IPS-15b (cell line): ENCODE data around the gene ASIC4.

Experiments
- H3K27me3 ChIP-seq: one replicate; pipeline ENCODE4 v1.6.1; 2013; ENCODE audit warnings: low read length; ENCODE audit not compliant: control insufficient read depth, insufficient read depth
- H3K36me3 ChIP-seq: one replicate; pipeline ENCODE4 v1.6.1; 2013; ENCODE audit warnings: low read length; ENCODE audit not compliant: control insufficient read depth, insufficient read depth
- H3K4me1 ChIP-seq: one replicate; pipeline ENCODE4 v1.6.1; 2013; ENCODE audit warnings: mild to moderate bottlenecking, low read length; ENCODE audit not compliant: control insufficient read depth, insufficient read depth
- H3K4me3 ChIP-seq: one replicate; pipeline ENCODE4 v1.5.1; 2013; ENCODE audit warnings: low read depth, low read length
- H3K9ac ChIP-seq: one replicate; pipeline ENCODE4 v1.6.1; 2013; ENCODE audit warnings: low read depth, mild to moderate bottlenecking, low read length
- H3K9me3 ChIP-seq: one replicate; pipeline ENCODE4 v1.6.1; 2013; ENCODE audit warnings: mild to moderate bottlenecking, low read length; ENCODE audit not compliant: control insufficient read depth, insufficient read depth

Gene ASIC4

DNA sequence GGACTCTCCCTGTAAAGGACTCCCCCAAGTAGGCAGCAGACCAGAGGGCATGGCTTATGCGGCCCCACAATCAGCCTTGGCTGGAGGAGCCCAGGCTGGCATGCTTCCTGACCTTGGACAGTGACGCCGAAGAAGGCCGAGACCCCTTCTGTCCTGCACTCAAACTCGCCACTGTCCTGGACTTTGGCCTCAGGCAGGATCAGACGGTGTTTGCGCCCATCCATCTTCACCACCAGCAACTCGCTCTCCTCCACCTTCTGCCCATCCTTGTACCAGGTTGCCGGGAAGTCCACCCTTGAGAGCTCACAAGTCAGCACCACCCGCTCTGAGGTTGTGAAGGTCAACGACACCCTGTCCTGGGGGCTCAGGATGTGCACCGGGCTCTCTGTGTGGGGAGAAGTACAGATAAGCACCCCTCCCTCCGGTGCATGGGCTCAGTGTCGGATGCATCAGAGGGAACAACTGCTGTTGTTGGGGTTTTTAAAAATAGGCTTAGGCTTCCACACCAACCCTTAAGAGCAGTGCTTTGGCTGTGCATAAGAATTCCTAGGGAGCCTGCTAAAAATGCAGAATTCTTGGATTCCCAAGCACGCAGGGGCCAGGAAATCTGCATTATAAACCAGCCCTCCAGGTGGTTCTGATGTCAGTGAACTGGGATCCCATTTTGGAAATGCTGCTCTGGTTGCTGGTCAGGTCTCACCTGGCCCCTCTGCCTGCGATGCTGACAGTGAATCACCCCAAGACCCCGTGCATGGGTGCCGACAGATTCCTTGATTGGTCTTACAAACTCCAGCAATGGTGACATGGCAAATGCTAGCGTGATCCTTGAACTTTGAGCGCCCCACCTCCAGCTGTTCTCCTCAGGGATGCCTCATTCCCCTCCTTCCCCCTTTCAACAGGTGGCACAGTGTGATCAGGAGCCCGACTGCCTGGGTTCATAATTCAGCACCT lies 51.1 kb downstream of the ASIC4 start:
- Histone ChIP-seq H3K36me3 (peaks cover 11% of the 10 kb centered on the region), H3K4me1 (peaks cover 20% of the 10 kb centered on the region), H3K4me3 (peak overlapping the region; percentile 14), H3K27me3 (peaks cover 13% of the 10 kb centered on the region), H3K9ac (peak overlapping the region; percentile 4), H3K9me3 (no peaks in the 10 kb centered on the region)

DNA sequence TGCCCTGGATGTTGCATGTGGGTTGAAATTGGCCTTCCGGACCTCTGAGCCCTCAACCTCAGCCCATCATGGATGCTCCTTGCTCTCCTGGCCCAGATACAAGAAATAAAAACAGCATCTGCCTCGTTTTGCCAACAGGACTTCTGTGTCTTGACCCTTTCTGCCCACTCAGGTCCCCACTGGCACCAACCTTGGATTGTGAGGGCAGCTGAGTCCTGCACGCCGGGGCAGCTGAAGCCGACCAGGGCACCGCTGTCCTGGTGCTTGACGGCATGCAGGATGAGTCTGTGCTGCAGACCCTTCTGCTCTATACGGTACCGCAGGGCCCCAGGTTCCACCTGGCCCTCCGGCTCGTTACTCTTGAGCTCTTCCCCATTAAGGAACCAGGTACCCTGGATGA lies 52.4 kb downstream of the ASIC4 start:
- peaks cover 11% of the 10 kb centered on the region for H3K36me3 ChIP-seq
- peaks cover 13% of the 10 kb centered on the region for H3K27me3 ChIP-seq
- H3K4me1 ChIP-seq, result peaks cover 17% of the 10 kb centered on the region

DNA sequence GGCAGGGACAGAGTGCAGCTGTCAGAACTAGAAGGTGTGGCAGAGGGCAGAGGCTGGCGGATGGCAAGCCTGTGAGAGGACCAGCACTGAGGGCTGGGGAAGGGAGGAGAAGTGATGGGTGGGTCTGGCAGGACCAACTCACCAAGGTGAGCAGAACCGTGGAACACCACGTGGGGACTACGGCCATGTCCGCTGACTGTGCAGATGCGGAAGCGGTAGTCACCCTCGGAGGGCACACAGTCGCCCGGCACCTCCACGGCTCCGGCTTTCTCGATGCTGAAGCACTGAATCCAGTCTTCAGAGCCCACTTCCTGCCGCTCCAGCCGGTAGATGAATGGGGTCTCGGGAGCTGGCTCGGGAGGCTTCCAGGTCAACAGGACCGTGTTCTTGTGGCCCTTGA lies 52.8 kb downstream of the ASIC4 start:
- H3K4me3 ChIP-seq, result no peak overlapping the region
- H3K27me3 ChIP-seq, result peaks cover 13% of the 10 kb centered on the region
- H3K36me3 ChIP-seq, result peaks cover 11% of the 10 kb centered on the region
- no peaks in the 10 kb centered on the region for H3K9me3 ChIP-seq
- H3K9ac ChIP-seq, result no peak overlapping the region
- peaks cover 22% of the 10 kb centered on the region for H3K4me1 ChIP-seq

More for the DNA sequence above, 52.4 kb downstream of the ASIC4 start:
- H3K9me3 ChIP-seq, result no peaks in the 10 kb centered on the region
- no peak overlapping the region for H3K9ac ChIP-seq
- no peak overlapping the region for H3K4me3 ChIP-seq

DNA sequence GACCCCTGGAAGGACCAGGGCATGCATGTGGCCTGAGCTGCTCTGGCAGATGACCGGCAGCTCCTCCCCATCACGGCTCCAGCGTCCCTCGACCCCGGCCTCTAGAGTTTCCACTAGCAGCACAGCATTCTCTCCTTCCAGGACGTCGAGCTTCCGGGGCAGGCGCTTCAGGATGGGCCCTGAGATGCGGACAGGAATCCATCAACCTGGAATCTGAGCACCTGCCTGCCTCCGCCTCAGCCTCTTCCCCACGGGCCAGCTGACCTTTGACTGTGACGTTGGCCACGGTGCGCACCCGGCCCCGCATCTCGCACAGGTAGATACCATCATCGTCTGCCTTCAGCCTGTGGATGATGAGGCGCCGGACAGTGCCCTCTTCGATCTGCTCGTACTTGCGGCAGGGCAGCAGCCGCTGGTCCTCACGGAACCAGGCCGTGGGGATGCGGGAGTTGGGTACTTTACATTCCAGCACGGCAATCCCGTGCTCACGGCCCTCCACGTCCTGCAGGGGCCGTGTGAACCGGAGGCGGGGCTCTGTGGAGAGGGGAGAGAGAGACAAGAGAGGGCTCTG lies 53.6 kb downstream of the ASIC4 start:
- no peaks in the 10 kb centered on the region for H3K9me3 ChIP-seq
- H3K9ac ChIP-seq, result no peak overlapping the region
- peaks cover 22% of the 10 kb centered on the region for H3K4me1 ChIP-seq
- peaks cover 14% of the 10 kb centered on the region for H3K27me3 ChIP-seq
- H3K4me3 ChIP-seq, result no peak overlapping the region
- peaks cover 11% of the 10 kb centered on the region for H3K36me3 ChIP-seq

GRCh38 chr2:219569041-219569440 lies 54.8 kb downstream of the ASIC4 start:
- peaks cover 16% of the 10 kb centered on the region for H3K27me3 ChIP-seq
- H3K36me3 ChIP-seq, result peaks cover 11% of the 10 kb centered on the region
- peaks cover 22% of the 10 kb centered on the region for H3K4me1 ChIP-seq
- no peak overlapping the region for H3K9ac ChIP-seq
- H3K4me3 ChIP-seq, result no peak overlapping the region
- no peaks in the 10 kb centered on the region for H3K9me3 ChIP-seq

DNA sequence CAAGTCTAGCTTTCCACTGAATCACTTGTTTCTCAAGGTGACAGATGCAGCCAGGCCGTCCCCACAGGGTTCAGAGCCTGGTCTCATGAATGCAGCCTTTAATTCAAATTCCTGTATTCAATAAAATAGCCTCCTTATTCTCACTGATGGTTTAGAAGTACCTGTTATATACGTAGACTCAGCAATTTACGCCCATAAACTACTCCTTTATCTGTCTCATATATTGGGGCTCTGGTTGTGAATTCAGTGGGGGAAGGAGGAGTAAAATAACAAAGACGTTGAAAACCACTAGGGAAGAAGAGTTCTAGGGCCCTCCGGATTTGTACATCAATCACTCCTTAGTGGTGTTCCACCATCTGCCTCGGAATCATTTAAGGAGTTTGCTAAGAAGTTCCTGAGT lies 55.4 kb downstream of the ASIC4 start:
- Histone ChIP-seq H3K27me3 (peaks cover 16% of the 10 kb centered on the region), H3K4me3 (peak overlapping the region; percentile 49), H3K36me3 (peaks cover 11% of the 10 kb centered on the region), H3K4me1 (peaks cover 22% of the 10 kb centered on the region), H3K9ac (no peak overlapping the region), H3K9me3 (no peaks in the 10 kb centered on the region)

GRCh38 chr2:219570194-219570923 lies 56.1 kb downstream of the ASIC4 start:
- peak overlapping the region; percentile 60 for H3K9ac ChIP-seq

GRCh38 chr2:219570924-219571310 lies 56.6 kb downstream of the ASIC4 start:
- Histone ChIP-seq H3K4me3 (peak overlapping the region; percentile 49), H3K9ac (peak overlapping the region; percentile 60), H3K36me3 (peaks cover 11% of the 10 kb centered on the region), H3K4me1 (peaks cover 15% of the 10 kb centered on the region), H3K9me3 (no peaks in the 10 kb centered on the region), H3K27me3 (peaks cover 23% of the 10 kb centered on the region)

More at GRCh38 chr2:219570194-219570923, 56.1 kb downstream of the ASIC4 start:
- Histone ChIP-seq H3K4me1 (peaks cover 18% of the 10 kb centered on the region), H3K4me3 (peak overlapping the region; percentile 49), H3K36me3 (peaks cover 11% of the 10 kb centered on the region), H3K9me3 (no peaks in the 10 kb centered on the region), H3K27me3 (peaks cover 18% of the 10 kb centered on the region)

DNA sequence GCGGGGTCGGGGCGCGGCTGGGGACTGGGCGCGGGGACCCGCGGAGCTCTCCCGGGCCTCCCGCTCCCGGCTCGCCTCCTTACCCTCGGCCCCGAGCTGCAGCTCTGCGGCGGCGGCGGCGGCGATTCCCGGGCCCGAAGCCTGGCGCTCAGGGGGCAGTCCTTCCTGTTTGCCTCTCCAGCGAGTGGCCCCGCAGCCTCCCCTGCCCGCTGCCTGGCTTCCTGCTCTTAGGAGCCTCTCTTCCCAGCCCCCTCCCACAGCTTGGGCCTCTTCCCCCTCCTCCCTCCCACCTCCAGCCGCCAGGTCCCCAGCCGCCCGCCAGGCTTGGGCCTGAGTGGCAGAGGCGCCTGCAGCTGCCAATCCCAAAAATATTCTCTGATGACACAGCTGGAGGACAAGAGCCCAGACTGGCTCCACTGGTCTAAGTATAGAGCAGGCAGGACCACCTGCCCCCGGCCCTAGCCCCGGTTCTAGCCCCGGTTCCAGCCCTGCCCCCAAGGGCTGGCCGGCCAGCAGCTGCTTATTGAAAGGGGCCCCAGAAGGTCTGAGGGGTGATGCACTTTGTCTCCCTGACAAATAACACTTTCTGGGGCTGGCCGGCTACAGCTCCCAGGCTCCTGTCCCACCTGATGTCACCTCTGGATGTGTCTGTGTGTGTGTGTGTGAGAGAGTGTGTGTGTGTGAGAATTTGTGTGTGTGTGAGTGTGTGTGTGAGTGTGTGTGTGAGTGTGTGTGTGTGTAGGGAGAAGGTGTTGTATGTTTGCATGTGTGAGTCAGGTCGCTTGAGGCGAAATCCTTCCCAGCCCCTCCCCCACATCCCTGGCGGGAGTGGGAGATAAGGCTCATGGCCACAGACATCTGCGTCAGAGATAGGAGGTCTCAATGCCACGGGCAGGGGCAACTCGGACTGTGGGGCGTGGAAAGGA lies 57.3 kb downstream of the ASIC4 start, which contains the start of gene OBSL1:
Gene OBSL1, minus strand, starts transcription at position 229 of the 926 bp plus-strand sequence. CDS start 307 bp downstream, outside the sequence.
- H3K9me3 ChIP-seq, result no peaks in the 10 kb centered on the region
- H3K9ac ChIP-seq, result peak within 1 kb of the TSS; percentile 60
- peaks cover 27% of the 10 kb centered on the region for H3K27me3 ChIP-seq
- H3K4me3 ChIP-seq, result peak within 1 kb of the TSS; percentile 49
- peaks cover 16% of the 10 kb centered on the region for H3K4me1 ChIP-seq
- peaks cover 8% of the 10 kb centered on the region for H3K36me3 ChIP-seq

GRCh38 chr2:219572237-219573001 lies 58.1 kb downstream of the ASIC4 start, which contains the start of gene INHA:
Gene INHA, plus strand, starts transcription at chr2:219572310. Its CDS starts 65 bp downstream, at chr2:219572375.
- H3K4me3 ChIP-seq, result peak within 1 kb of the TSS; percentile 35
- H3K4me1 ChIP-seq, result peaks cover 23% of the 10 kb centered on the region
- no peak within 1 kb of the TSS for H3K9ac ChIP-seq
- peaks cover 2% of the 10 kb centered on the region for H3K36me3 ChIP-seq
- no peaks in the 10 kb centered on the region for H3K9me3 ChIP-seq
- H3K27me3 ChIP-seq, result peaks cover 30% of the 10 kb centered on the region
